Measurements from ENCODE around the gene ZNF710. TPM values are rescaled to one million over a fixed set of nuclear protein-coding genes. Genes with fewer than 3 reads are reported as not detected.

ZNF710 gene
- total and polyA plus RNA-seq, 2 of the 13 experiments (the other 11 are each of a cell fraction or from before 2014, with no cell fraction given) = 4.7 to 20.6 TPM

GRCh38 chr15:90103701-90104329 lies 102.7 kb downstream of the ZNF710 start (continued):
- TF ChIP-seq ZBTB1 (CRISPR knock-in tag; IDR thresholded peaks at IDR 0.05; ENCODE audit: borderline replicate concordance) = no peak

GRCh38 chr15:90104551-90104950 lies 103.4 kb downstream of the ZNF710 start:
- H3K27ac ChIP-seq (ENCODE audit: extremely low read length, insufficient read depth, low read length) = no peak overlapping the region
- H2AFZ ChIP-seq (ENCODE audit: low read length) = no peak overlapping the region
- FAIRE-seq (no peak), DNase-seq (ENCODE audit: low spot score) (no peak), ATAC-seq (no peak)
- WGBS (ENCODE audit: low lambda C conversion rate) = 35% methylated on average over 3 of the region's 4 CpGs
- H3K9me3 ChIP-seq (ENCODE audit: low read length) = no peaks in the 10 kb centered on the region
- TF ChIP-seq RFX5 (IDR thresholded peaks at IDR 0.05; ENCODE audit: low read depth, low read length) = no peak
- TF ChIP-seq NFKB2 (CRISPR knock-in tag; IDR thresholded peaks at IDR 0.05; ENCODE audit: borderline replicate concordance) = no peak
- TF ChIP-seq ZNF501 (CRISPR knock-in tag; IDR thresholded peaks at IDR 0.05) = 0 out of 2 replicates have a peak, but pooled peaks have one; percentile 20
- 0 out of 2 replicates have a peak, but pooled peaks have one; percentile 35 for TF ChIP-seq EED (CRISPR knock-in tag; IDR thresholded peaks at IDR 0.05)
- peak; percentile 94 for TF ChIP-seq ZNF768 (CRISPR knock-in tag; IDR thresholded peaks at IDR 0.05)
- TF ChIP-seq HOXA9 (CRISPR knock-in tag; IDR thresholded peaks at IDR 0.05; ENCODE audit: borderline replicate concordance) = no peak
- peak; percentile 76 for TF ChIP-seq ZMYM3 (CRISPR knock-in tag; IDR thresholded peaks at IDR 0.05)
- 0 out of 2 replicates have a peak, but pooled peaks have one; percentile 27 for TF ChIP-seq FLYWCH1 (CRISPR knock-in tag; IDR thresholded peaks at IDR 0.05)
- H3K27me3 ChIP-seq (ENCODE audit: control insufficient read depth in 1 of 2, insufficient read depth in 2 of 2, low read length in 2 of 2) = peaks cover 0 to 1% of the 10 kb centered on the region in 2 experiments; a peak in 1 of 5 replicates
- intact Hi-C loops (cut with micrococcal nuclease; ENCODE audit: unreplicated experiment) = no loop called here
- ChIA-PET POLR2A (interaction anchor here (1.0 kb wide), 1 partner anchor 22 kb away, joined by 3 read pairs; no protein-coding TSS in a partner anchor), CTCF (ENCODE audit: low intra/inter-chr PET ratio, low total read pairs) (no interaction called here)
- peaks cover 5% of the 10 kb centered on the region for H3K79me2 ChIP-seq (ENCODE audit: insufficient read depth, low read length)
- H4K20me1 ChIP-seq (ENCODE audit: insufficient read depth, low read length) = no peaks in the 10 kb centered on the region; the same call in 1 of the 2 replicates
- peak overlapping the region; percentile 85 for H3K4me2 ChIP-seq (ENCODE audit: low read depth, low read length)
- no peaks in the 10 kb centered on the region for H3K36me3 ChIP-seq (replicated peaks in 1 of 2; ENCODE audit: control insufficient read depth in 1 of 2, insufficient read depth in 2 of 2, low read length in 2 of 2)
- H3K9ac ChIP-seq (ENCODE audit: insufficient read depth, low read depth, low read length) = no peak overlapping the region
- in situ Hi-C loops (cut with HindIII; ENCODE audit: extremely low pct_ligation_motif_present, low pct_unique_long_range_greater_than_20kb) = no loop called here
- BruUV-seq (replicated peaks) = no TSS peak
- no peak overlapping the region for H3K4me3 ChIP-seq (replicated peaks in 1 of 3; ENCODE audit: insufficient read depth in 1 of 3, low read depth in 2 of 3, low read length in 3 of 3)
- H3K4me1 ChIP-seq (ENCODE audit: insufficient read depth, low read length) = peaks cover 64% of the 10 kb centered on the region

Data from HepG2 (cell line).